Mucosa of rectum (tissue), 2 donors: ENCODE measurements around the gene ATP6V0D1.

ENCODE experiments used
- H3K27ac ChIP-seq, 2 donors: one replicate each; pipeline ENCODE4 v1.7.0; 2013; ENCODE audit warnings: inconsistent platforms in 2 of 2, low read depth in 2 of 2, low read length in 2 of 2
- H3K27me3 ChIP-seq, 2 donors: one replicate each; pipeline ENCODE4 v1.7.0; 2013; ENCODE audit warnings: low read length in 2 of 2; ENCODE audit not compliant: control insufficient read depth in 2 of 2, insufficient read depth in 2 of 2
- H3K36me3 ChIP-seq, 2 donors: one replicate each; pipeline ENCODE4 v1.7.0; 2013; ENCODE audit warnings: low read length in 2 of 2; ENCODE audit not compliant: control insufficient read depth in 2 of 2, insufficient read depth in 2 of 2
- H3K4me1 ChIP-seq, 2 donors: one replicate each; pipeline ENCODE4 v1.7.0; 2013; ENCODE audit warnings: low read length in 2 of 2, mild to moderate bottlenecking in 1 of 2; ENCODE audit not compliant: control insufficient read depth in 2 of 2, insufficient read depth in 2 of 2
- H3K4me3 ChIP-seq, 2 donors: one replicate each; pipeline ENCODE4 v1.7.0; 2013; ENCODE audit warnings: low read length in 2 of 2
- H3K9ac ChIP-seq, 2 donors: one replicate each; pipeline ENCODE4 v1.7.0; 2013; ENCODE audit warnings: low read length in 2 of 2, low read depth in 1 of 2, mild to moderate bottlenecking in 1 of 2
- H3K9me3 ChIP-seq, 2 donors: one replicate each; pipeline ENCODE4 v1.7.0; 2013; ENCODE audit warnings: low read length in 2 of 2; ENCODE audit not compliant: control insufficient read depth in 2 of 2
- donor health status: healthy.
- donor health status: Normal muscosa, but diverticular disease.

ATP6V0D1 gene

DNA sequence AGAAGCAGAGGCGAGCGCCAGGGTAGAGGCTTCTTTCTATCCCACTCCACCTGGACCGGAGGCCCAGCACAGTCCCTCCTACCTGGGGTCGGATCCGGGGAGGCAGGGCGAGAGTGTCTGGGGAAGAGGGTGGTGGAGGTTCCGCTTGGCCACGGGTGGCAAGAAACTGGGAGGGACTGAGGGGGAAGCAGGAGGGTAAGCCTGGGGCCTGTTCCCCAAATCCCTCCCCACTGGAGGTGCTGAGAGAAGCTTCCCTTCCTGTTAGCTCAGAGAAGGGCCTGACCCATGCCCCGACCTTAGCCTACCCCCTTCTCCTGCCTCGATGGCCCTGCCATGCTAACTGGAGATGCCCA lies 85.9 kb downstream of the ATP6V0D1 start:
- Histone ChIP-seq H3K9me3 (no peaks in the 10 kb centered on the region), H3K36me3 (no peaks in the 10 kb centered on the region), H3K4me3 (no peak overlapping the region), H3K9ac (no peak overlapping the region), H3K27me3 (no peaks in the 10 kb centered on the region), H3K27ac (peak overlapping the region; percentile 79), H3K4me1 (peaks cover 49 to 51% of the 10 kb centered on the region in 2 donors)

DNA sequence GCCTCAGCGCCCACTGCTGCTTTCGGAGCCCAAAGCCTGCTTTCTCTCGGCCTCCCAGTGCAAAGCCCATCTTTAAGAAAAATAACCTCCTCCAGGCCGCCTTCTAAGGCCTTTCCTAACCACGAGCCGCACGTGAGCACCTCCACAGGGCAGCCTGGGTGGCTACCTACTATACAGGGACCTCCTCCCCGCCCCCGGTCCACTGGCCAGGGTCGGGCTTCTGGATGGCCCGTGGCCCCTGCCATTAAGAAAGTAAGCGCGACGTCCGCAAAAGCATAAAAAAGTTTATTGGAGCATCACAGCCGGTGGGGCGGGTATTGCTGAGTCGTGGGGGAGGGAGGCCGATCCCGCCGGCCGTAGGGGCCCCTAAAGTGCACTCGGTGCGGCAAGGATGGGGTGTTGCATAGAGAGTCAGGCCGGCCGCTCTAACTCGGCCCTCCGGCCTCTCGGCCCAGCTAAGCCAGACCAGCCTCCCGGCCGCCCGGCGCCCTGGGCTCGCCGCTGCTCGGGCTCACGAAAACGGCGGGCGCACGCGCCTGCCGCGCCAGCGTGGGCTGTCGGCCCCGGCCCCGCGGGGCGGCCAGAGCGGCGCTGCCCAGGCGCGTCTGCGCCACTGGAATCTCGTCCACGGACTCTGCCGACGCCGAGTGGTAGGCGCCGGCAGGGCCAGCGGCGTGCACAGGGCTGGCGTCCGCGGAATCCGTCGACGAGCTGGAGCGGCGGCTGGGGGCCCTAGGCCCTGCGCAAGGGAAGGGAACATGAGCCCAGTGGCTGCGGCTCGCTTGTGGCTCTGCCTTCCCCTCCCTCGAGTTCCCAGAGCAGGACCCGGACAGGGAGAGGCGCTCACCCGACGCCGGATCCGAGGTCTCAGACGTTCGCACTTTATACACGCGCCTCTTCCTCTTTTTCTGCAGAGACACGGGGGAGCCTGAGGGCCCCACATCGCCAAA lies 86.5 kb downstream of the ATP6V0D1 start:
- H3K36me3 ChIP-seq: no peaks in the 10 kb centered on the region
- peaks cover 49 to 51% of the 10 kb centered on the region in 2 donors for H3K4me1 ChIP-seq
- H3K9ac ChIP-seq: no peak overlapping the region
- H3K27me3 ChIP-seq: no peaks in the 10 kb centered on the region
- H3K4me3 ChIP-seq: no peak overlapping the region
- no peaks in the 10 kb centered on the region for H3K9me3 ChIP-seq
- peak overlapping the region; percentile 66 to 72 for H3K27ac ChIP-seq

DNA sequence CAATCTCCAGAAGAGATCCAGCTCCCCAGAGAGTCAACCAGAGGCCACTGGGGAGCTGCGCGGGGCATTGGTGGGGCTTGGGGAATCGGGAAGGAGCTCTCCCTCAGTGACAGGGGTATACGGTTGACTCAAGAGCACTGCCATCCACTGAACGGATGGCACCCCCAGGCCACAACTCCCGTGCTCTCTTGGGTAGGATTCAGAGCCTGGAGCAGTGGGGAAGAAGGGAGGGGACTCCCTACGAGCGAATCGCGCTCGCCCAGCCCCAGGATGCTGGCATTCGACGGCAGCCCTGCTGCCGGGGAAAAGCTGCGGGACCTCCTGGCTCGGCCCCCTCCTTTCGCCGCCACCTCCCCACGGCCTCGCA lies 87.2 kb downstream of the ATP6V0D1 start:
- Histone ChIP-seq H3K4me1 (peaks cover 48 to 49% of the 10 kb centered on the region in 2 donors), H3K9me3 (no peaks in the 10 kb centered on the region), H3K27me3 (no peaks in the 10 kb centered on the region), H3K27ac (peak overlapping the region; percentile 66 to 72), H3K9ac (peak overlapping the region; percentile 49 to 64), H3K36me3 (no peaks in the 10 kb centered on the region), H3K4me3 (peak overlapping the region; percentile 57 to 65)

DNA sequence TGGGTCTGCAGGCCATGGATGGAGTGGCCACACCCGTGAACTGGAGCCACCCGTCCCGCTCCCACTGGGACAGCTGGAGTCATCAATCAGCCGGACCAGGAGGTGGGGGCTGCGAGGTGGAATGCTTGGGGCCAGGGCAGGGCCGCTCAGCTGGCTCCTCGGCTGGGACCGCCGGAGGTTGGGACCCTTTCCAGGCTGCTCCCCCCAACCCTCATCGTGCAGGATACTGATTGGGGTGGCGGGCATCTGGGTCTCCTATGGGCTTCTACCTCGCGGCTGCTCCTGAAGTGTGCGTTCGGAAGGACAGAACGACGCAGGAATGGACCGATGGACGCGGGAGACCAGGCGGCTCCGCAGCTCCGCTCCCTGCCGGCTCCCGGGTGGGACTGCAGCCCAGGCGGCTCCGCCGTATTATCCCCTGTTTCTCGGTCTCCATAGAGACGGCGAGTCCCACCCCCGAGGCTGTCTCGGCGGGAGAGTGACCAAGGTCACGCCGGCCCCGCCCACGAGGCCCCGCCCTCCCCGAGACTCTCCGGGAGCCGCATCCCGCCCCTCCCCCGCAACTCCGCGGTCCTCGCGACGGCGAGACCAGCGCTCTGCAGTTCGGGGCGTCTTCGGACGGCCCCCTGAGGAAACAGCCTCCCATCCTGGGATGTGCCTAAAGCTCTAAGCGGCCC lies 87.7 kb downstream of the ATP6V0D1 start, which contains the start of gene TPPP3:
TSS of gene TPPP3 (minus strand) at position 388 of the 677 bp plus-strand sequence. CDS start 2,387 bp downstream, outside the sequence.
- Histone ChIP-seq H3K9me3 (no peaks in the 10 kb centered on the region), H3K4me3 (peak within 1 kb of the TSS; percentile 65), H3K4me1 (peaks cover 48 to 49% of the 10 kb centered on the region in 2 donors), H3K36me3 (no peaks in the 10 kb centered on the region), H3K9ac (peak within 1 kb of the TSS; percentile 64 to 65), H3K27ac (peak within 1 kb of the TSS; percentile 66 to 72), H3K27me3 (no peaks in the 10 kb centered on the region)

DNA sequence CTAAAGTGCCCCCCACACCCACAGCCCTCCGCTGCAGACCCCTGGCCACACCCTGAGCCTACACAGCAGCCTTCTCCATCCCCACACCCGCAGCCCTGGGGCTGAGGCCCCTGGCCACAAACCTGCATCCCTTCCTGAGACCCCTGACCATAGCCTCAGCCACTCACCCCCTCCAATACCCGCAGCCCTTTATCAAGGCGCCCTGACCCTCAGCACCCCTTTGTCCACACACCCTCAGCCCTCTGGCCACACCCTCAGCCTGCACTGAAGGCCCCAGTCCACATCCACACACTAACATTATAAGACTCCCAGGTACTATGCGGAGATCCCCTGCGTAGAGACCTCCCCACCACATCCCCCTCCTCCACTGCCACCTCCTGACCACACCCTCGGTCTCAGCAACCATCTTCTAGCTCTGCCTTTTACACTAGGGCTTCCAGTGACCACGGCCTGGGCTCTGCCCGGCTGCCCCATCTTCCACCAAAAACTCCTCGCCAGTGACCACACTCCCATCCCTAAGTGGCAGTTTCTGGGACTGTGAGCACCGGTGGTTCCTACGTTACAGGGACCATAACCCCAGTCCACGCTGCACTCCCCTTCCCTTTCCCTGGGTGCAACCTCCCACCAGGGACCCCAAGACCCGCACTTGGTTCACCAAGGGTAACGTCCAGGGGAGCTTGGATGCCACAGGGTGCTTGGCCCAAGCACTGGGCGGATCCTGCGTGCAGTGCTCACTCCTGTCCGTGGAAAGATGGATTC lies 88.5 kb downstream of the ATP6V0D1 start:
- Histone ChIP-seq H3K27ac (peak overlapping the region; percentile 59 to 63), H3K9me3 (no peaks in the 10 kb centered on the region), H3K9ac (peak overlapping the region; percentile 61 to 65), H3K27me3 (no peaks in the 10 kb centered on the region), H3K36me3 (no peaks in the 10 kb centered on the region), H3K4me3 (peak overlapping the region; percentile 65), H3K4me1 (peaks cover 48 to 49% of the 10 kb centered on the region in 2 donors)

DNA sequence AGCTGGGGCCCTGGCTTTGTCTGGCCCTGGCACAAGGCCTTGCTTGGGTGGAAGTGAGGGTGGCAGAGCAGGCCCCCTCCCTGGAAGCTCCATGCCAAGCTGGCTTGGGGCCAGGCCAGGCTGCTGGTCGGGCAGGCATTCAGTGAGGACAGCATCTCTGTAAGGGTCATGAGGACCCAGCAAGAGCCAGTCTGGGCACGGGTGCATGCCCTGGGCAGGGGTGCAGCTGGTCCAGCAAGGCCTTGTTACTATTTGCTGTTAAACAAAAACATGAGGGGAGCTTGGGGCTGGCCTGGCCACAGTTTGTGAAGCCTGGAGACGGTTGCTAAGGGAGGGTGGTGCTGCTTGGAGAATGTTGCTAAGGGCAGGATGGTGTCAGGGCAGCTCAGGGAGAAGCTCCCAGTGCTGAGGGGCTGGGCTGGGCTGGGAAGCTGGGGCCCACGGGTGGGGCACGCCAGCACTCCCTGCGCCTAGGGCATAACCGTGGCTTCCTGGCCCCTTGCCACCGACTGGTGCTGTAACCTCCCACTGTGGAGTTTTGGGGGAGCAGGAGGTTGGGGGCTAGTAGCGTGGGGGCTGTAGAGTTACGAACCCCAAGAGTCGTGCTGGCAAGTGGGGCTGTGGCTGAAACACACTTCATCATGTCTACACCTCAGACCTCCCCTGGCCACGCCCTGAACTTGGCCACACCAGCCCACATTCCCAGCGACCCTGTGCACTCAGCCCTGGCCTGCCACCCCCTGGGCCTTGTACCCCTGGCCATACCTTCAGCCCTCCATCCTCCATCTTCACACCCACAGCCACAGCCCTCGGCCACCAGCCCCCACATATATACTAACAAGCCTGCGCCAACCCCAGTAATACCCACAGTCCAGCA lies 89.3 kb downstream of the ATP6V0D1 start:
- Histone ChIP-seq H3K4me1 (peaks cover 43 to 45% of the 10 kb centered on the region in 2 donors), H3K9ac (no peak overlapping the region)

DNA sequence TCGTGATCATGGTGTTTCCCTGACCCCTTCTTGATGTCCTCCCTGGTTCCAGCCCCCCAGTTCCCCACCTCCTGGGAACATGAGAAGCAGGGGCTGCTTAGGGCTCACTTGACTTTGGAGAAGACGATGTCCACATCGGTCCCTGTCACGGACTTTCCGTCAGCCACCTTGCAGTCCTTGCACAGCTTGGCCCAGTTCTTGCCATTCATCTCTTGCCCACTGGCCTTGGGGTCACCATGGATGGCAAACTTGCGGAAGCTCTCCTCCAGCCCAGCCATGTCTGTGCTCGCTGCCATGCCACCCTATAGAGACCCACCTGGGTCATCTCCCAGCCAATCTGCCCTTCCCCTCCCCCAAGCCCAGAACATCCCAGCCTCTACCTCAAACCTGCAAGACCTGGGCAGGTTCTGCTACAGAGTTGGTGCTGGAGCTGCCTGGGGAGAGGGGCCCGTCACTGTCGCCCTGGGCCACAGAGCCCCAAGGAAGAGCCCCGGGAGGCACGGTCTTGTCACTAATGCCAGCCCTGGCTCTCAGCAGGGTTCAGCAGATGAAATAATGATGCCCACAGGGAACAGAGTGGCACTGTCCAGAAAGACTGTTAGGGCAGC lies 90.0 kb downstream of the ATP6V0D1 start:
- no peak overlapping the region for H3K4me3 ChIP-seq
- no peaks in the 10 kb centered on the region for H3K9me3 ChIP-seq
- H3K9ac ChIP-seq: no peak overlapping the region
- H3K36me3 ChIP-seq: no peaks in the 10 kb centered on the region
- H3K27ac ChIP-seq: no peak overlapping the region
- peaks cover 35 to 40% of the 10 kb centered on the region in 2 donors for H3K4me1 ChIP-seq
- H3K27me3 ChIP-seq: no peaks in the 10 kb centered on the region

More for the DNA sequence above, 89.3 kb downstream of the ATP6V0D1 start:
- H3K36me3 ChIP-seq: no peaks in the 10 kb centered on the region
- no peaks in the 10 kb centered on the region for H3K9me3 ChIP-seq
- H3K27me3 ChIP-seq: no peaks in the 10 kb centered on the region
- H3K4me3 ChIP-seq: peak overlapping the region in 1 of 2 donors; percentile 13
- H3K27ac ChIP-seq: peak overlapping the region in 1 of 2 donors; percentile 16

DNA sequence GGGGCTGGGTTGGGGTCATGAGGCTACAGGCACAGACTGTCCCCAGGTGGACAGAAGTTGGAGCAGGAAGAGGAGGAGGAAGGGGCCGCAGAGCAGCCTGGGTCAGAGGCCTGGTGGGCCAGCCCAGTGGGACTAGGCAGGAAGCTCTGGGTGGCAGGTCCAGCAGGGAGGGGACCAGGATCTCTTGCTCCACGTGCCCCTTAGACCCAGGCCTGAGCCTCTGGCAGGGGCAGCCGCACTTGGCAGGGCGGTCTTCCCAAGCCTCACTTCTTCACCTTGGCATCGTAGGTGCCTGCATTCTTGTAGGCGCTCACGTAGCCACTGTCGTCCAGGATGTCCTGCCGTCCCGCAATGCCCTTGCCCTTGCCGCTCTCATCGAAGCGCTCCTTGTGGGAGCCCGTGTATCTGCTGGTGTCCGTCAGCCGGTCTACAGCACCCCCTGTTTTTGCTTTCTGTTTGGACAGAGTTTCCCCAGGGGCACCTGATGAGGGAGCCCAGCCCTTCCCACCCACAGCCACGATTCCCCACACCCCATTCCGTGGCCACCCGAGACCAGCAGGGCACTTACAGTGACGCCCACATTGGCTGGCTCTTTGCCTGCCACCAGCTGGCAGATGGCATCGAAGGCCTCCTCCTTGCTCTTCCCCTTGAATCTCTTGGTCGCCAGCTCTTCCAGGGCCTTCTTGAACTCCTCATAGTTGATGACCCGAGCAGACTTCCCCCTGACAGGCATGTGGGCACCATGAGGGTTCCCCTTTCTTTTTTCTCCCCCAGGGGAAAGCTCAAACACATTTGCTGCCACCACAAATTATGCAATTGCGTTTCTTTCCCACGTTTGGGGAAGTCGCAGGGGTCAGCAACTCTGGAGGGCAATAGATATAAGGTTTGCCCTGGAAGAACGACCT lies 90.8 kb downstream of the ATP6V0D1 start:
- Histone ChIP-seq H3K27me3 (no peaks in the 10 kb centered on the region), H3K4me3 (no peak overlapping the region), H3K36me3 (no peaks in the 10 kb centered on the region), H3K9ac (no peak overlapping the region), H3K4me1 (peaks cover 28 to 32% of the 10 kb centered on the region in 2 donors), H3K9me3 (no peaks in the 10 kb centered on the region), H3K27ac (no peak overlapping the region)
